Stimulated activated CD4-positive, alpha-beta T cell treated with anti-CD3 and anti-CD28 coated beads, TNF-alpha, amount 100 ng/mL, for 1 hour (primary cell): ENCODE measurements around the gene IL17A.

Source experiments
- DNase-seq, 3 donors: peaks; one replicate each; pipeline ENCODE4 v3.0.0-alpha.2; 2020; ENCODE audit warnings: low read depth in 3 of 3, low spot score in 1 of 3

IL17A gene

DNA sequence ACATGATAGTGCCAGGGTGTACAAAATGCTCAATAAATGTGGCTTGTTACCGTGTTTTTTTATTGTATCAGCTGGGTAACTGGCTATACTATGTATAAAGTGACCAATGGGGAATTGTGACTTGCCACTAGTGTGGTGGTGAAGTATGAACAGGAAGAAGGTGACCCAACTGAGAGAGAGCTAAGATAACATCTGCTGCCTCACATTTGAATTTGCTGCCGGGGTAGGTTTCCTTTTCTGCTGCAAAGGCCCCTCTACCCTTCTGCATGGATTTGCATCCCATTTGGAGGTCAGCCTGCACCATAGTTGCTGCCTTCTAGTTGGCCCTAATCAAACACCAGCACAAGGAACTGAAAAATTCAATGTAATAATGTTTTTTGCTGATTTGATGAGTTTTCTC, 24.1 kb downstream of the IL17A start:
- no peak for DNase-seq

DNA sequence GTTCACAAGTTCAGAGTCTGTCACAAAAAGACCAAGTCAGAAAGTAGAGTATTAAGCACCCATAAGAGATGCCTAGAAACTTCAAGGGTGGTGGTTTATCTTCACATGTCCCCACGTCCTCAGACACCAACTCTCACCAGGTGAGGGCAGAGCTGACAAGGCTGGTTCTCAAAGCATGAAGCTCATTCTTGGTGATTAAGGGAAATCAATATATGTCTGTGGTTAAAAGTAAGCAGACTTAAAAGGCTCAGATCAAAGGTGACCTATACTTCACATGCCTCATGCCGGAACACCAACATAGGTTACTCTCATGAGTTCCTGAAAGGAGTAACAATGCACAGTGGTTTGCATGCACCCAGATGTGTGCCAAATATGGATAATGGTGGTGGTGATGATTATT, 27.0 kb downstream of the IL17A start:
- DNase-seq = no peak

GRCh38 chr6:52215787-52216186, 29.6 kb downstream of the IL17A start:
- DNase-seq = no peak

DNA sequence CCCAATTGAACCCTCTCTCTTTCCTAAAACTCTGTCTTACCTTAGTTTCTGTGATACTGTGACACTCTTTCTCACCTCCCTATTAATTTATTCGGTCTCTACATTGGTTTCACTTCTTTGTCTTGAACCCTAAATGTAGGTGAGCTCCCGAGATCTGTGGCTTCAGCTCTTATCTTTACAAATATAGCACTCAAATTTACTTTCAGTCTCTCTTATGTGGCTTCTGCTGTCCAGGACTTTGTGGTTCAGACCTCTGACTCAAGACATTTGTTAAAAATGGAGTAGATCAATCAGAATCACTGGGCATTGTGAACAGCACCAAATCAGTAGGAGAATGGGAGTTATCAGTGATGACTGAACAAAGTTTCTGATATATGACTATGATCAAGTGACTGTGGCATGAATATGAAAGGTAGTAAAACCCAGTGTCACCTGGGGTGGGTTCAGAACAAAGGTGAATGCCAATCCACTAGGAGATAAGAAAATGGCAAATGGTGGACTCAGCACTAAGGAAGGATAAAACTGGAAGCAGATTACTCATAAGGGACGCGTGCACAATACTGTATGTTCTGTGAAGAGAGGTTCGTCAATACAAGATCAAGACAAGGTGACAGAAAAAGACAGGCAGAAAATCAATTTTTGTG, 30.9 kb downstream of the IL17A start:
- no peak for DNase-seq

DNA sequence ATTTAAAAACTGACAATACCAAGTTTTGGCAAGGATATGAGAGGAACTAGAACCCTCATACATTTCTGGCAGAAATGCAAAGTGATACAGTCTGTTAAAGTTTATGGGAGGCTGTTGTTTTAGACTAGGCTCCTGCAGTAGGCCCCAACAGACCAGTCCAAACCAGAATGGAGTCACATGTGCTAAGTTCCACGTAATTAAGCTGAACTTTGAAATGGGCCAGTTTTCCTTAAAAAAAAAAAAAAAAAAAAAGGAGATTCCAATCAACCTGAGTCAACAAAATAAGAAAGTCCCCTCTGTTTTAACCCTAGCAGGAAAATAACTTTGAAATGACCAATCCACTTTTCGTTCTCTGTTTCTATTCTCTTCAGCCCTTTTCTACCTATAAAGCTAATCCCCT, 31.6 kb downstream of the IL17A start:
- DNase-seq = no peak

DNA sequence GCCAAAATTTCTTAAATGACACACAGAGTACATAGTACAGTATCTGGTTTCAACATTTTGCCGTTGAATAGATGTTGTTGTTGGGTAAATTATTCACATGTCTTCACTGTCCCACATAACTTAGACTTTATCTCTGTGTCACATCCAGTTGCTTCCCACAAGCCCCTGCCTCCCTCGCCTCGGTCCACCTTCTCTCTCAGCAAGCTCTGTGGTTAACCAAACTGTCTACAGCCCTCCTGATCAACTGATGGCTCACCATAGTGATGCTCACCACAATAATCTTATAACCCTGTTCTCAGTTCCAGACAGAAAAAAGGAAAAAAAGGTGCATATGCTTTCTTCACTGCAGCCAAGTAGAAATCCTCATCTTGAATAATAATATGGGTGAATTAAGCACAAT, 35.1 kb downstream of the IL17A start:
- no peak for DNase-seq

DNA sequence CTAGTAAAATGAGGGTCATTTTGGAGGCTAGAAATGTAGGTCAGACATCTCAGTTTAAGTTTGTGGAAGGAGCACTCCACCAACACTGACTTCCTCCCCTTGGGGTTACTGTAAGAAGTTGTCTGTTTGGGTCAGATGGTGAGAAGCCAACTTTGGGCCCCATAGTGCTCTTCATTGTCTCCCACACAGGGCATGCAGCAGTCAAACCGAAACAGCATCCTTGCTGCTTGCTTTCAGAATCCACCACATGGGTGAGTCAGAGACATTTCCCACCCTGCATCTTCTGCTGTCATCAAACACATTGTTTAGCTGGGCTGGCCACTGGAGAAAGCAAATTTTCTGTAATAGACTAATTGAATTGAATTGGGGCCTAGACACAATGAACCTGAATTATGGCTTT, 41.3 kb downstream of the IL17A start:
- DNase-seq = peak in 1 of 3 donors; percentile 6

- DNase-seq = no peak
Measured at GRCh38 chr6:52230685-52231084, 44.5 kb downstream of the IL17A start.

DNA sequence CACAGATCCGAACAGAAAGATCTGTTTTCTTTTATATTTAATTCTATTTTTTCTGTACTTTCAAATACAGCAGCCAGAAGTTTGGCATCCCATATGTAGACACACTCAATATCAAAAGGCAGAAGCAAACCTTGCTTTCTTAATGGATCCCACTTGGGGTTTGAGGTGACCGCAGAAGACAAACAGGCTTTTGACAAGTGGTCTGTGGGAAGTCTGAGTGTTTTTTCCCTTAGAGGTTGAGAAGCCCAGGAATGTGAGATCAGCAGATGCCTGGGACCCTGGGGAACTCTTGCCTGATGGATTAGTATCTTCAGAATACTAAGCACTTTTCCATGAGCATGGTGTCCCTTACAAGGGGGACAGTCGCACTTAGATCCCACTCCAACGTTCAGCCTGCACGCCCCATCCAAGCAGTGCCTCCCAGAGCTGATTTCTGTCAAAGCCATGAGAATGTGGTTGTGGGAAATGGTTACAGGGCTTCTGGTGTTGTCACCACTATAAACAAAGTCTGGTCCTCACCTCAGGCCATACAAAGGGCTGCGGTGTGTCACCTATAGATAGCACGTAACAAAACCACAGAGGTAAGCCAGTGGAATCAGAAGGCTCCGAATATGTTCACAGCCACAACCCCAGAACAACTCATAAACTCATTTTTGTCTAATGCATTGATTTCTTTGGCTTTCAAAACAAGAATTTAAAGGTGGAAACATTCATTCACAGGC, 45.4 kb downstream of the IL17A start:
- DNase-seq = no peak

DNA sequence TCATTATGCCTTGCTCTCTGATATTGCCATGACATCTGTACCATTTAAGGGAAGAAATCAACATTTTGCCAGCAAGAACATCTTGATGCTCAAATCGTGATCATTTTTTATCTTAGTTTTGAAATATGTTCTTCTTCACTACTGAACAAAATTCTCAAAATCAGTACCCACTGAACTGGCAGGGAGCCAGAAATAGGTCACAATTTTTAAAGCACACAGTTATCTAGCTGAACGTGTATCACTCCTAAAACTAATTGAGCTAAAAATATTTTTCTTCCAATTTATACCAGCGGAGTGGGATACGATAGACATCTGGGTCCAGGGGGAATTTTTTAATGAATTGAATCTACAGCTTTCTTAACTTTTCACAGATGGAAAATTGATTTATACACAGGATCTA, 46.8 kb downstream of the IL17A start:
- DNase-seq = no peak

DNA sequence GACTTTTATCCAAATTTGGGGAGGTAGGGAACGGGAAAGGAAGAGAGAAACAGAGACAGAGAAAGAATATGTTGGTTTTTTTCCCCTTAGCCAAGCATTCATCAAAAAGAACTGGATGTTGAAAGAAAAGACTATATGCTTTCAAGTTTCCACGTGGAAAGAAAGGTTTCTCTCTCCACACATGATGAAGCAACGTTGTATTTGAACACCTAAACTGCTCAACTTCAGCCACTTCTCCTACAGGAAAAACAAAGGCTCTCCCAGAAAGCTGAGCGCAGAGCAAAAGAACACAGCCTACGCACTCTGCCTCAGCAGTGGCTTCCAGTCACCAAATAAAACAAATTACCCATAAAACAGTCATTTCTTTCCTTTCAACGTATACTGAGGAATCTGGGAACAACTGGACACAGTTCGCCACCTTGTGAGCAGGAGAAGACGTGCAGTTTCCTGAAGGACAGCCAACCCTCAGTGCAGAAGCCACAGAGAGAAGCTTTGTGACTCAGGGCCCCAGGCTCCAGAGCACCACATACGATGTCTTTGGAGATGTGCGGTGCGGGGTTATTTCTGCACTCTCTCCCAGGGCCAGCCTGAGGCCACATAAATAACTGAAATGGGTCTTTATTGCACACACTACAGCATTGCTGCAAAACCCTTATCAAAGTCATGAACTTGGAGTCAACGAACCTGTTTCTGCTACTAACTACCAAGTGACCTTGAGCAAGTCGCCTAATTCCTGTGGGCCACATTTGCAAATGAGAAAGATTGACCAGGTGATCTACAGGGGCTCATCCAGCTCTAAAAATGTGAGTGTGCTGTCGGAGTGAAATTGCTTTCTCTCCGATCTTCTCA, 48.0 kb downstream of the IL17A start:
- no peak for DNase-seq
